ENCODE results near the gene LCE3A.
"Not testable (repeated sequence)": the region's sequence is repeated elsewhere in the genome, so short reads cannot be mapped to it uniquely, and the experiment has no call there.

The LCE3A gene, protein sequence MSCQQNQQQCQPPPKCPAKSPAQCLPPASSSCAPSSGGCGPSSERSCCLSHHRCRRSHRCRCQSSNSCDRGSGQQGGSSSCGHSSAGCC

DNA sequence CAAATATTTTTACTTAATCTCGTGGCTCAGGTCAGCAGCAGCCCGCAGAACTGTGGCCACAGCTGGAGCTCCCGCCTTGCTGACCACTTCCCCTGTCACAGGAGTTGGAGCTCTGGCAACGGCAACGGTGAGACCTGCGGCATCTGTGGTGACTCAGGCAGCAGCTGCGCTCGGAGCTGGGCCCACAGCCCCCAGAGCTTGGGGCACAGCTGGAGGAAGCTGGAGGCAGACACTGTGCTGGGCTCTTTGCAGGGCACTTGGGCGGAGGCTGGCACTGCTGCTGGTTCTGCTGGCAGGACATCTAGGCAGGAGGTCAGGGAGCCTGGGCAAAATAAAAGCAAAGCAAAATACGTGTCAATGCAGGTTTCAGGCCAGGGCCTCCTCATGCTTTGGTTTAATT, at the start of gene LCE3A:
Gene LCE3A, minus strand, starts transcription at position 301 of the 400 bp plus-strand sequence. Its CDS starts 0 bp downstream, at position 301.
- no peak within 1 kb of the TSS for H3K27ac Mint-ChIP-seq

DNA sequence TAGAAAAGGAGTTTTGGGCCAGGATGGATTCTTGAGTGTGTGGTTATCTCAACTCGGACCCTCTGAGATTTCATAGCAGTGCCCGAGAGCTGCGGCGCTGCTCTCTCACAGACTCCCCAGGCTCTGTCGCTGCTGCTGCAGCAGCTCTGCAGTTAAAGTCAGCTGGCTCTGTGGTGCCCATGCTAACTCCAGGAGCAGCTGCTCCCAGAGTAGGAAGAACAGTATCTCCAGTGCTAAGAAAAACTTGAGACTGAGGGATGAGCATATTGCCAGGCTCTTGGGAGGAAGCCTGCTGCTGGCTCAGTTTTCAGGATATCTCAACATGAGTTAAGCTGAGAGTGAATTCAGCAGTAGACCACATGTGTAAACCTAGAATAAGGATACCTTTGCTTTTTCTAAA, 44.7 kb upstream of the LCE3A start:
- ATAC-seq (replicated peaks), result no peak
- peaks cover 0 to 8% of the 10 kb centered on the region in 2 donors for H3K4me1 Mint-ChIP-seq
- H3K27ac Mint-ChIP-seq, result no peak overlapping the region
- H3K27me3 Mint-ChIP-seq, result peaks cover 13 to 27% of the 10 kb centered on the region in 2 donors
- peaks cover 0 to 2% of the 10 kb centered on the region in 2 donors for H3K9me3 Mint-ChIP-seq
- no peak overlapping the region for H3K4me3 Mint-ChIP-seq
- DNase-seq, result no peak
- H3K36me3 Mint-ChIP-seq, result no peaks in the 10 kb centered on the region

More for the DNA sequence above, at the start of gene LCE3A:
- Mint-ChIP-seq H3K4me3 (no peak within 1 kb of the TSS), H3K9me3 (peaks cover 9 to 11% of the 10 kb centered on the region in 2 donors), H3K36me3 (peaks cover 0 to 3% of the 10 kb centered on the region in 2 donors), H3K27me3 (peaks cover 35 to 36% of the 10 kb centered on the region in 2 donors), H3K4me1 (peaks cover 2 to 5% of the 10 kb centered on the region in 2 donors)
- ATAC-seq (replicated peaks) (no peak), DNase-seq (no peak)

- not testable (repeated sequence) for DNase-seq; ATAC-seq (replicated peaks); H3K4me3 Mint-ChIP-seq; H3K9me3 Mint-ChIP-seq; H3K36me3 Mint-ChIP-seq; H3K4me1 Mint-ChIP-seq; H3K27ac Mint-ChIP-seq
- peaks cover 15 to 27% of the 10 kb centered on the region in 2 donors for H3K27me3 Mint-ChIP-seq
Observed at GRCh38 chr1:152666171-152666570, 43.3 kb upstream of the LCE3A start.

DNA sequence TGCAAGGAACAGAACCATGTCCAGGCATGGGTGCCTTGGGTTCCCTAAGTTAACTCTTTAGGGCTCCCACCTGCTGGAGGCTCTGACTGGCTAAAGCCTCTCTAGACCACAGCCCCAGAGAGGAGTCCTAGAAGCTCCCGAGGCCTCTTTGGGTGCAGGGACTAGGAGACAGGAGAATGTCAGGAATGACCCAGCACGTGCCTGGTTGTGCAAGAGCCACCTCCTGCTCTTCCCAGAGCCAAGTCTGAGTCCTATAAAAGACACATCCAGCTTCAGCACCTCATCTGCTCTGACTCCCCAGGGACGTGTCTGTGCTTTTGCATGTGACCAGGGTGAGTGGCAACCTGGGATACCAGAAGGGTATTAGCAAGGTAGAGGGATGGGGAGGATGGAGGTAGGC, 40.2 kb upstream of the LCE3A start, which contains the start of gene LCE2D:
Gene LCE2D, plus strand, starts transcription at position 283 of the 400 bp plus-strand sequence. CDS start 726 bp downstream, outside the sequence.
- no peaks in the 10 kb centered on the region for H3K36me3 Mint-ChIP-seq
- no peak for ATAC-seq (replicated peaks)
- H3K9me3 Mint-ChIP-seq, result peaks cover 0 to 2% of the 10 kb centered on the region in 2 donors
- H3K4me1 Mint-ChIP-seq, result peaks cover 0 to 8% of the 10 kb centered on the region in 2 donors
- no peak for DNase-seq
- H3K27me3 Mint-ChIP-seq, result peaks cover 9 to 23% of the 10 kb centered on the region in 2 donors
- no peak within 1 kb of the TSS for H3K4me3 Mint-ChIP-seq
- H3K27ac Mint-ChIP-seq, result no peak within 1 kb of the TSS

DNA sequence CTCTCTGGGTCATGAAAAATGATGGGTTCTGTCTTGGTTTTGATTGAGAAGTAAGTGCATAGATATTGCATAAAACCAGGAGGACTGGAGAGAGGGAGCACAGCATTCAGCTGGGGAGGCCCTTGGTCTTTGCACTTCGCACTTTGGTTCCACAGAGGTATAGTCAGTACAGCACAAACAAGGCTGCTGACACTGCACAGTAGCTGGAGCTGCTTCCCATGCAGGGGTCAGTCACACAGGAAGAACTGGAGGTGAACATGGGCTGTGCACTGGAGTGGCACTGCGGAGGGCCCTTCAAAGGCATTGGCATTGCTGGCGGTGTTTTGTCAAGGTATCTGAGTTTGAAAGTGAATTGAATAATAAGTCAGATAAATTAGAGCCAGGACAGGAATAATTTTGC, 35.7 kb upstream of the LCE3A start:
- DNase-seq (no peak), ATAC-seq (replicated peaks) (no peak)
- Mint-ChIP-seq H3K36me3 (no peaks in the 10 kb centered on the region), H3K4me3 (no peak overlapping the region), H3K27me3 (peaks cover 11 to 18% of the 10 kb centered on the region in 2 donors), H3K4me1 (peaks cover 2 to 5% of the 10 kb centered on the region in 2 donors), H3K27ac (no peak overlapping the region), H3K9me3 (no peaks in the 10 kb centered on the region)

- DNase-seq (no peak), ATAC-seq (replicated peaks) (no peak)
- H3K27me3 Mint-ChIP-seq, result peaks cover 8 to 12% of the 10 kb centered on the region in 2 donors
- no peak overlapping the region for H3K27ac Mint-ChIP-seq
- H3K4me1 Mint-ChIP-seq, result peaks cover 2 to 5% of the 10 kb centered on the region in 2 donors
- no peak overlapping the region for H3K4me3 Mint-ChIP-seq
- H3K36me3 Mint-ChIP-seq, result no peaks in the 10 kb centered on the region
- no peaks in the 10 kb centered on the region for H3K9me3 Mint-ChIP-seq
Observed at GRCh38 chr1:152657677-152658076, 34.8 kb upstream of the LCE3A start.

- Mint-ChIP-seq H3K4me3 (no peak overlapping the region), H3K27ac (no peak overlapping the region), H3K9me3 (no peaks in the 10 kb centered on the region), H3K27me3 (peaks cover 8 to 10% of the 10 kb centered on the region in 2 donors), H3K4me1 (peaks cover 2 to 5% of the 10 kb centered on the region in 2 donors), H3K36me3 (no peaks in the 10 kb centered on the region)
- ATAC-seq (replicated peaks) (no peak), DNase-seq (no peak)
Observed at GRCh38 chr1:152656459-152656858, 33.6 kb upstream of the LCE3A start.

GRCh38 chr1:152654110-152654509, 31.2 kb upstream of the LCE3A start:
- peaks cover 2 to 5% of the 10 kb centered on the region in 2 donors for H3K4me1 Mint-ChIP-seq
- peaks cover 17 to 18% of the 10 kb centered on the region in 2 donors for H3K27me3 Mint-ChIP-seq
- DNase-seq (peak; percentile 42), ATAC-seq (replicated peaks) (peak; percentile 72 to 77)
- H3K36me3 Mint-ChIP-seq, result no peaks in the 10 kb centered on the region
- H3K9me3 Mint-ChIP-seq, result no peaks in the 10 kb centered on the region
- H3K4me3 Mint-ChIP-seq, result no peak overlapping the region
- H3K27ac Mint-ChIP-seq, result no peak overlapping the region

- no peak for ATAC-seq (replicated peaks)
- DNase-seq, result no peak
- Mint-ChIP-seq H3K4me1 (no peaks in the 10 kb centered on the region), H3K27ac (no peak overlapping the region), H3K27me3 (peaks cover 24 to 34% of the 10 kb centered on the region in 2 donors), H3K36me3 (no peaks in the 10 kb centered on the region), H3K4me3 (no peak overlapping the region), H3K9me3 (no peaks in the 10 kb centered on the region)
Observed at GRCh38 chr1:152646656-152647055, 23.8 kb upstream of the LCE3A start.

- no peaks in the 10 kb centered on the region for H3K4me1 Mint-ChIP-seq
- H3K4me3 Mint-ChIP-seq, result no peak overlapping the region
- H3K27ac Mint-ChIP-seq, result no peak overlapping the region
- no peaks in the 10 kb centered on the region for H3K36me3 Mint-ChIP-seq
- DNase-seq (no peak), ATAC-seq (replicated peaks) (no peak)
- peaks cover 21 to 30% of the 10 kb centered on the region in 2 donors for H3K27me3 Mint-ChIP-seq
- no peaks in the 10 kb centered on the region for H3K9me3 Mint-ChIP-seq
Observed at GRCh38 chr1:152645146-152645545, 22.2 kb upstream of the LCE3A start.

- Mint-ChIP-seq H3K4me1 (no peaks in the 10 kb centered on the region), H3K27ac (no peak overlapping the region), H3K27me3 (peaks cover 13 to 27% of the 10 kb centered on the region in 2 donors), H3K36me3 (no peaks in the 10 kb centered on the region), H3K9me3 (peaks cover 0 to 1% of the 10 kb centered on the region in 2 donors), H3K4me3 (no peak overlapping the region)
- no peak for DNase-seq
- no peak for ATAC-seq (replicated peaks)
Observed at GRCh38 chr1:152643945-152644344, 21.0 kb upstream of the LCE3A start.

- Mint-ChIP-seq H3K36me3 (no peaks in the 10 kb centered on the region), H3K9me3 (peaks cover 0 to 1% of the 10 kb centered on the region in 2 donors)
Observed at GRCh38 chr1:152640351-152640750, 17.4 kb upstream of the LCE3A start.

DNA sequence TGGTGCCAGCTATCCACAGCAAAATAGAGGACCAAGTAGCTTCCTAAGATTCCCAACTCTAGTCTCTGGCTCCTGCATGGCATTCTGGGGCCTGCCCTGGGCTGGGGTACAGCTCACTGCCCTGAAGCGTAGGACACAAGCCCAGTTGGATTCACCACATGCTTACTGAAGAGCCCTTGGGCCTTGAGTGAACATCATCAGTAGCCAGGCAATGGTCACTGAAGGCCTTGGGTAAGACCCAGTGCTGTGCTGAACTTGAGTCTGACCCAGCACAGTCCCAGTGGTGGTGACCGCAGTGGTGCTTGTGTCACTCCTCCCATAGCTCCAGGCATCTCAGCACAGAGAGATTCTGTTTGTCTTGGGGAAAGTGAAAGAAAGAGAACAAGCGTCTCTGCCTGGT, 7.7 kb upstream of the LCE3A start:
- peaks cover 33 to 37% of the 10 kb centered on the region in 2 donors for H3K27me3 Mint-ChIP-seq
- no peaks in the 10 kb centered on the region for H3K4me1 Mint-ChIP-seq
- ATAC-seq (replicated peaks), result no peak
- peaks cover 0 to 5% of the 10 kb centered on the region in 2 donors for H3K9me3 Mint-ChIP-seq
- H3K4me3 Mint-ChIP-seq, result no peak overlapping the region
- no peak overlapping the region for H3K27ac Mint-ChIP-seq
- DNase-seq, result no peak
- H3K36me3 Mint-ChIP-seq, result no peaks in the 10 kb centered on the region

More at GRCh38 chr1:152640351-152640750, 17.4 kb upstream of the LCE3A start:
- Mint-ChIP-seq H3K27me3 (peaks cover 4 to 11% of the 10 kb centered on the region in 2 donors), H3K4me3 (no peak overlapping the region), H3K4me1 (no peaks in the 10 kb centered on the region), H3K27ac (no peak overlapping the region)
- ATAC-seq (replicated peaks) (no peak), DNase-seq (no peak)

DNA sequence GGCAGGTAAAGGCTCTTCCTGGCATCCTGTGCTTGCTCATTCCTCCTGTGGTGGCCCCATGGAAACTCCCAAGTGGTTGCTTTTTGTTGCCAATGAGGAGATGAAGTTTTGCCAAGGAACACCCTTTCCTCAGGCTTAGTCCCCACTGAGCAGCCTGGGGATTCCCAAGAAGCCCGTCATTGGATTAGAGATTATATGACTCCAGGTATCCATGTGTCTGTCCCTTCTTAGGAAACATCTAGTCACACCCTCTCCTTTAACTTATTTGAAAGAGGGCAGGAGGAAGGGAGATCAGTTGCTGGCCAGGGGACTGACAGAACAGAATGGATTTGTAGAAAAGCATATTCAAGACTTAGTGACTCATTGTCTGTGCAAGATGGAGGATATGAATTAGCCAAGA, 3.8 kb upstream of the LCE3A start:
- no peak overlapping the region for H3K4me3 Mint-ChIP-seq
- ATAC-seq (replicated peaks) (no peak), DNase-seq (no peak)
- H3K9me3 Mint-ChIP-seq, result no peaks in the 10 kb centered on the region
- H3K36me3 Mint-ChIP-seq, result no peaks in the 10 kb centered on the region
- peaks cover 53 to 54% of the 10 kb centered on the region in 2 donors for H3K27me3 Mint-ChIP-seq
- peaks cover 2 to 5% of the 10 kb centered on the region in 2 donors for H3K4me1 Mint-ChIP-seq
- no peak overlapping the region for H3K27ac Mint-ChIP-seq

DNA sequence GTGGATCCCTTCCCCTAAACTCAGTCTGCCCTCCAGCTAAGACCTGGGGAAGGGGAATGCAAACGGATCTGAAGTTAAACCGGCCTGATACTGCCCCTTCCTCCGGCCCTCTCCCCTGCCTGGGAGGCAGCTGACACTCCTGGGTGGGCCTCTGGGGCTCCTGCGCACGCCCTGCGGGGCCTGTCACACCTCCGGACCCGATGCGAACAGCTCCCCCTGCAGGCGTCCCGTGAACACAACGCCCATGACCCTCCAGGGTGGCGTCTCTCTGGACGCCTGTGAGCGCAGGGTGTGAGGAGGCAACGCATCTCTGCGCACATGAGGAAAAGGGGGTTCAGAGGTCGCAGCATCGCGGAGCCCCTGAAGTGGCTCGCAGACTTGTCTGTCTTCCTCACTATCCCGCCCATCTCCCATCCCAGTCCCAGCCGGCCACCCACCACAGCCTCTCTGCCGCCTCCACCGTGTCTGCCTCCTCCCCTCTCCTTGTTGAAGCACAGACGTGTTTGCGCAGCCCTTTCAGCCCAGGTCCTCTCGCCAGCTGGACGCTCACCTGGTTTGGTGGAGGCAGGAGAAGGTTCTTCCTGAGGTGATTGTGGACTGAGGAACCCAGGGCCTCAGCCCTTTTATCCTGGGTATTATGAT, 421 bp upstream of the LCE3A start:
- ATAC-seq (replicated peaks) (no peak), DNase-seq (no peak)
- H3K36me3 Mint-ChIP-seq, result peaks cover 0 to 3% of the 10 kb centered on the region in 2 donors
- peaks cover 40 to 41% of the 10 kb centered on the region in 2 donors for H3K27me3 Mint-ChIP-seq
- no peak overlapping the region for H3K27ac Mint-ChIP-seq
- H3K4me3 Mint-ChIP-seq, result no peak overlapping the region
- H3K4me1 Mint-ChIP-seq, result peaks cover 2 to 5% of the 10 kb centered on the region in 2 donors
- H3K9me3 Mint-ChIP-seq, result peaks cover 9 to 10% of the 10 kb centered on the region in 2 donors

Data from stimulated activated naive B cell treated with anti-CD40 and anti-IgM and Interleukin-4, amounts not matched to agents 10 μg/mL and 1 μg/mL and 100 μg/mL, for 72 hours (primary cell).